ENCODE measurements around the gene RAB1A.

Gene RAB1A

DNA sequence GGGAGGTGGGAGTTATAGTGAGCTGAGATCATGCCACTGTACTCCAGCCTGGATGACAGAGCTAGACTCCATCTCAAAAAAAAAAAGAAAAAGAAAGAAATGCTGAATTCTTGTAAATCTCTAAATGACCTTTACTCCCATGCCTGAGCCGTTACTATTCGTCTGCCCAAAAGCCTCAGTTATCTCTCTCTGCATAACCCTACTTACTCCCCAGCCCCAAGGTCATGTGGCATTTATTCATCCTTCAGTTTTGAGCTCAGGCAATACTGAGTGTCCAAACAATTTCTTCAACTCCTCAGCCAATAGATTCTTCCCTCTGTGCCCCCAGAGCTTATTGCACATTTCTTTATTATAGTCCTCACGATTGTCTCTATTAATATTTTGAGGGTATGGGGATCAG, 28.8 kb downstream of the RAB1A start:
- Histone ChIP-seq H3F3A (ENCODE audit: control insufficient read depth, insufficient read depth) (peaks cover 5% of the 10 kb centered on the region), H3K36me3 (ENCODE audit: control insufficient read depth, low read length) (peaks cover 68% of the 10 kb centered on the region), H3K9me3 (ENCODE audit: control insufficient read depth, insufficient read depth, low read length) (no peaks in the 10 kb centered on the region), H3K27me3 (ENCODE audit: control insufficient read depth, low read length) (no peaks in the 10 kb centered on the region), H3K79me2 (ENCODE audit: control insufficient read depth, low read length) (peaks cover 53% of the 10 kb centered on the region), H3K9me2 (replicated peaks; ENCODE audit: control insufficient read depth, low read length) (no peaks in the 10 kb centered on the region), H3K27ac (ENCODE audit: low read depth, low read length) (no peak overlapping the region), H3K4me2 (ENCODE audit: low read length) (no peak overlapping the region), H3K4me3 (ENCODE audit: low read length) (no peak overlapping the region), H3K4me1 (ENCODE audit: control insufficient read depth, low read length) (no peaks in the 10 kb centered on the region), H4K20me1 (ENCODE audit: control insufficient read depth, insufficient read depth, low read depth, low read length) (no peaks in the 10 kb centered on the region)
- TF ChIP-seq, protein P1, sequence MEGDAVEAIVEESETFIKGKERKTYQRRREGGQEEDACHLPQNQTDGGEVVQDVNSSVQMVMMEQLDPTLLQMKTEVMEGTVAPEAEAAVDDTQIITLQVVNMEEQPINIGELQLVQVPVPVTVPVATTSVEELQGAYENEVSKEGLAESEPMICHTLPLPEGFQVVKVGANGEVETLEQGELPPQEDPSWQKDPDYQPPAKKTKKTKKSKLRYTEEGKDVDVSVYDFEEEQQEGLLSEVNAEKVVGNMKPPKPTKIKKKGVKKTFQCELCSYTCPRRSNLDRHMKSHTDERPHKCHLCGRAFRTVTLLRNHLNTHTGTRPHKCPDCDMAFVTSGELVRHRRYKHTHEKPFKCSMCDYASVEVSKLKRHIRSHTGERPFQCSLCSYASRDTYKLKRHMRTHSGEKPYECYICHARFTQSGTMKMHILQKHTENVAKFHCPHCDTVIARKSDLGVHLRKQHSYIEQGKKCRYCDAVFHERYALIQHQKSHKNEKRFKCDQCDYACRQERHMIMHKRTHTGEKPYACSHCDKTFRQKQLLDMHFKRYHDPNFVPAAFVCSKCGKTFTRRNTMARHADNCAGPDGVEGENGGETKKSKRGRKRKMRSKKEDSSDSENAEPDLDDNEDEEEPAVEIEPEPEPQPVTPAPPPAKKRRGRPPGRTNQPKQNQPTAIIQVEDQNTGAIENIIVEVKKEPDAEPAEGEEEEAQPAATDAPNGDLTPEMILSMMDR (IDR thresholded peaks at IDR 0.05; ENCODE audit: low read depth, low read length, poor library complexity, severe bottlenecking) = no peak
- no peak for TF ChIP-seq EZH2phosphoT487 (IDR thresholded peaks at IDR 0.05; ENCODE audit: borderline replicate concordance, low read length)

DNA sequence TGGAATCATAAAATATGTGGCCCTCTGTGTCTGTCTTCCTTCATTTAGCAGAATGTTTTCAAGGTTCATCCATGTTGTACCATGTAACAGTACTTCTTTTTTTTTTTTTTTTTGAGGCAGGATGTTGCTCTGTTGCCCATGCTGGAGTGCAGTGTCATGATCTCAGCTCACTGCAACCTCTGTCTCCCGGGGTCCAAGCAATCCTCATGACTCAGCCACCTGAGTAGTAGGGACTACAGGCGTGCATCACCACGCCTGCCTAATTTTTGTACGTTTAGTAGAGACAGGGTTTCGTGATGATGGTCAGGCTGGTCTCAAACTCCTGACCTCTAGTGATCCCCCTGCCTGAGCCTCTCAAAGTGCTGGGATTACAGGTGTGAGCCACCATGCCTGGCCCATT, 31.2 kb downstream of the RAB1A start:
- no peak overlapping the region for H3K27ac ChIP-seq (ENCODE audit: low read depth, low read length)
- no peak overlapping the region for H3K4me3 ChIP-seq (ENCODE audit: low read length)
- H4K20me1 ChIP-seq (ENCODE audit: control insufficient read depth, insufficient read depth, low read depth, low read length) = no peaks in the 10 kb centered on the region
- H3K9me2 ChIP-seq (replicated peaks; ENCODE audit: control insufficient read depth, low read length) = no peaks in the 10 kb centered on the region
- H3K79me2 ChIP-seq (ENCODE audit: control insufficient read depth, low read length) = peaks cover 35% of the 10 kb centered on the region
- H3K9me3 ChIP-seq (ENCODE audit: control insufficient read depth, insufficient read depth, low read length) = no peaks in the 10 kb centered on the region
- no peak overlapping the region for H3K4me2 ChIP-seq (ENCODE audit: low read length)
- no peaks in the 10 kb centered on the region for H3K27me3 ChIP-seq (ENCODE audit: control insufficient read depth, low read length)
- TF ChIP-seq, protein P1 (IDR thresholded peaks at IDR 0.05; ENCODE audit: low read depth, low read length, poor library complexity, severe bottlenecking) = no peak
- TF ChIP-seq EZH2phosphoT487 (IDR thresholded peaks at IDR 0.05; ENCODE audit: borderline replicate concordance, low read length) = no peak
- H3F3A ChIP-seq (ENCODE audit: control insufficient read depth, insufficient read depth) = peaks cover 5% of the 10 kb centered on the region
- H3K4me1 ChIP-seq (ENCODE audit: control insufficient read depth, low read length) = no peaks in the 10 kb centered on the region
- H3K36me3 ChIP-seq (ENCODE audit: control insufficient read depth, low read length) = peaks cover 78% of the 10 kb centered on the region

DNA sequence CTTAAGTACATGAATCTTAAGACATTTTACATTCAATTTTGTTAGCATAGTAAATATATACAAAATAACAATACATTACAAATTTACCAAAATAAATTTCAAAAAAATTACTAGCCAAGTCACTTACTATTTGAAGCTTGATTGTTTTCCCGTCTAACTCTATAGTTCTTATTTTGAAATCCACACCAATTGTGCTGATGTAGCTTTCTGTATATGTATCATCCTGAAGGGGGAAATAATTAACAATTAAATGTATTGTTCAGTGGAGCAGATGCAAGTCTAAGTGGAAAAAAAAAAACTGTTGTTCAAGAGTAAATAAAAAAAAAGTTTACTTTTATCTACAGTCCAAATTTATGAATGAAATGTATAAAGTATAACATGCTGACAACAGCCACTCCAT, 32.1 kb downstream of the RAB1A start:
- Histone ChIP-seq H3K36me3 (ENCODE audit: control insufficient read depth, low read length) (peaks cover 81% of the 10 kb centered on the region), H3K27me3 (ENCODE audit: control insufficient read depth, low read length) (no peaks in the 10 kb centered on the region), H3K27ac (ENCODE audit: low read depth, low read length) (no peak overlapping the region), H3K79me2 (ENCODE audit: control insufficient read depth, low read length) (peaks cover 31% of the 10 kb centered on the region), H3K9me3 (ENCODE audit: control insufficient read depth, insufficient read depth, low read length) (no peaks in the 10 kb centered on the region), H3K4me2 (ENCODE audit: low read length) (no peak overlapping the region), H4K20me1 (ENCODE audit: control insufficient read depth, insufficient read depth, low read depth, low read length) (no peaks in the 10 kb centered on the region), H3K9me2 (replicated peaks; ENCODE audit: control insufficient read depth, low read length) (no peaks in the 10 kb centered on the region), H3K4me3 (ENCODE audit: low read length) (no peak overlapping the region), H3K4me1 (ENCODE audit: control insufficient read depth, low read length) (no peaks in the 10 kb centered on the region), H3F3A (ENCODE audit: control insufficient read depth, insufficient read depth) (peaks cover 5% of the 10 kb centered on the region)
- TF ChIP-seq, protein P1 (IDR thresholded peaks at IDR 0.05; ENCODE audit: low read depth, low read length, poor library complexity, severe bottlenecking) = no peak
- TF ChIP-seq EZH2phosphoT487 (IDR thresholded peaks at IDR 0.05; ENCODE audit: borderline replicate concordance, low read length) = no peak

DNA sequence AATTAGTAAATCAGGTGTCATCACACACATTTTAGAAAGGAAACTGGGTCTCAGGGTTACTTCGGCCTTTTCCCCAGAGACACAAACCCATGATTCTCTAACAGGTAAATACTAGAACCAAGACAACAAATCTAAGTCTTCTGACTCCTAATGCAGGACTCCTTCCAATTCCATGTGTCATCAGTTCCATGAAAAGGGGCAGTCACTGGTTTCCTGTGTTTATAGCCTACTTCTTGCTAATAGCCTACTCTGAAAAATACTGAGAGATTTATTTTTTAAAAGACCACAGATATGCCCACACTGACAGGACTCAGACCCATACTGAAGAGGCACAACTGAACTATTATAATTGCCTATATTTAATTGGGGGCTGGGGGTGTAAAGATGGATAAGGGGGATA, 33.0 kb downstream of the RAB1A start:
- Histone ChIP-seq H3K9me3 (ENCODE audit: control insufficient read depth, insufficient read depth, low read length) (no peaks in the 10 kb centered on the region), H3K4me2 (ENCODE audit: low read length) (no peak overlapping the region)

More for the DNA sequence above, 33.0 kb downstream of the RAB1A start:
- Histone ChIP-seq H4K20me1 (ENCODE audit: control insufficient read depth, insufficient read depth, low read depth, low read length) (no peaks in the 10 kb centered on the region), H3K4me3 (ENCODE audit: low read length) (no peak overlapping the region), H3K27me3 (ENCODE audit: control insufficient read depth, low read length) (no peaks in the 10 kb centered on the region), H3K79me2 (ENCODE audit: control insufficient read depth, low read length) (peaks cover 29% of the 10 kb centered on the region), H3K27ac (ENCODE audit: low read depth, low read length) (no peak overlapping the region), H3F3A (ENCODE audit: control insufficient read depth, insufficient read depth) (peaks cover 5% of the 10 kb centered on the region), H3K4me1 (ENCODE audit: control insufficient read depth, low read length) (no peaks in the 10 kb centered on the region), H3K36me3 (ENCODE audit: control insufficient read depth, low read length) (peaks cover 84% of the 10 kb centered on the region), H3K9me2 (replicated peaks; ENCODE audit: control insufficient read depth, low read length) (no peaks in the 10 kb centered on the region)
- TF ChIP-seq EZH2phosphoT487 (IDR thresholded peaks at IDR 0.05; ENCODE audit: borderline replicate concordance, low read length) = no peak
- TF ChIP-seq, protein P1 (IDR thresholded peaks at IDR 0.05; ENCODE audit: low read depth, low read length, poor library complexity, severe bottlenecking) = no peak

Data from DOHH2 (cell line).